ENCODE data around the gene PABPN1L. TPM values are rescaled to one million over a fixed set of nuclear protein-coding genes. Genes with fewer than 3 reads are reported as not detected.

The PABPN1L gene
- total RNA-seq, 4 donors from 2014 or later, result not detected

DNA sequence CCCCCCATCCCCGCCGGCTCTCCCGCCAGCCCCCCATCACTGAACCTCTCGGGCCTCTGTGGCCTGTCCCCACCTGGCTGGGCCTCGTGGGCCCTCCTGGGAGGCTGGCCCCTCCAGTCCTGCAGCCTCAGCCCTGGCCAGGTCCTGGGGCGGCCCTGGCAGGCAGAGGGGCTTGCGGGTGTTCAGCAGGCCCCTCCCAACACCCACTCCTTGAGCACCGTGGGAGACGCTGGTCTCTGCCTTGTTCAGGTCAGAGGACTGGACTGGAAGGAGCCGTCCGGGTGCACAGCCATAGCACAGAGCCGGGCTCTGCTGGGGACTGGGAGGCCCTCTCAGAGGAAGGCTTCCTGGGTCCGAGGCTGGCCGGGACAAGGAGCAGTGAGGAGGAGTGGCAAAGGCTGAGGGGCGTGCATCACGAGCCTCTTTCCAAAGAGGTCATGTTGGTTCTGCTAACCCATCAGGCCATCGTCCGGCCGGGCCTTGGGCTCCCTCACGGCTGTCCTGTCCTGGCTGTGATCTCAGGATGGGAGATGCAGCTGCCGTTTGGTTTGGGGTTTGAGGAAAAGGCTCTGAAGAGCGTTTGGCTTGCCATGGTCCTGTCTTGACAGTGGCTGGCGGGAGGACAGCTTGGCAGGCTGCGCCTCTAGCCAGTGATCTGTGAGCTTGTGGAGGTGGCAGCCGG is 6.3 kb upstream of the PABPN1L start:
- H3K4me1 ChIP-seq, result peaks cover 0 to 13% (median 0%) of the 10 kb centered on the region in 3 donors
- DNase-seq, result no peak
- 73 to 81% methylated on average over 8 to 10 of the region's 25 CpGs for WGBS, 2 donors
- no peaks in the 10 kb centered on the region for H3K9me3 ChIP-seq
- TF ChIP-seq POLR2A (IDR thresholded peaks at IDR 0.05), result no peak
- TF ChIP-seq, protein P1, sequence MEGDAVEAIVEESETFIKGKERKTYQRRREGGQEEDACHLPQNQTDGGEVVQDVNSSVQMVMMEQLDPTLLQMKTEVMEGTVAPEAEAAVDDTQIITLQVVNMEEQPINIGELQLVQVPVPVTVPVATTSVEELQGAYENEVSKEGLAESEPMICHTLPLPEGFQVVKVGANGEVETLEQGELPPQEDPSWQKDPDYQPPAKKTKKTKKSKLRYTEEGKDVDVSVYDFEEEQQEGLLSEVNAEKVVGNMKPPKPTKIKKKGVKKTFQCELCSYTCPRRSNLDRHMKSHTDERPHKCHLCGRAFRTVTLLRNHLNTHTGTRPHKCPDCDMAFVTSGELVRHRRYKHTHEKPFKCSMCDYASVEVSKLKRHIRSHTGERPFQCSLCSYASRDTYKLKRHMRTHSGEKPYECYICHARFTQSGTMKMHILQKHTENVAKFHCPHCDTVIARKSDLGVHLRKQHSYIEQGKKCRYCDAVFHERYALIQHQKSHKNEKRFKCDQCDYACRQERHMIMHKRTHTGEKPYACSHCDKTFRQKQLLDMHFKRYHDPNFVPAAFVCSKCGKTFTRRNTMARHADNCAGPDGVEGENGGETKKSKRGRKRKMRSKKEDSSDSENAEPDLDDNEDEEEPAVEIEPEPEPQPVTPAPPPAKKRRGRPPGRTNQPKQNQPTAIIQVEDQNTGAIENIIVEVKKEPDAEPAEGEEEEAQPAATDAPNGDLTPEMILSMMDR (IDR thresholded peaks at IDR 0.05), result no peak
- H3K36me3 ChIP-seq, result peaks cover 0 to 17% (median 0%) of the 10 kb centered on the region in 3 donors
- intact Hi-C loops (cut with DNase I), result no loop called here
- peaks cover 0 to 64% (median 0%) of the 10 kb centered on the region in 4 donors for H3K27me3 ChIP-seq
- no peak overlapping the region for H3K4me3 ChIP-seq
- no peak overlapping the region for H3K27ac ChIP-seq

GRCh38 chr16:88871730-88872416 is 5.4 kb upstream of the PABPN1L start:
- no peak for DNase-seq
- intact Hi-C loops (cut with DNase I), result no loop called here
- Histone ChIP-seq H3K4me3 (no peak overlapping the region), H3K36me3 (peaks cover 0 to 8% (median 0%) of the 10 kb centered on the region in 3 donors), H3K4me1 (peaks cover 0 to 13% (median 0%) of the 10 kb centered on the region in 3 donors), H3K9me3 (no peaks in the 10 kb centered on the region), H3K27ac (no peak overlapping the region), H3K27me3 (peaks cover 0 to 62% (median 0%) of the 10 kb centered on the region in 4 donors)
- 56 to 65% methylated on average over 2 to 6 of the region's 21 CpGs for WGBS, 2 donors
- TF ChIP-seq POLR2A (IDR thresholded peaks at IDR 0.05), result no peak
- TF ChIP-seq, protein P1 (IDR thresholded peaks at IDR 0.05), result no peak

DNA sequence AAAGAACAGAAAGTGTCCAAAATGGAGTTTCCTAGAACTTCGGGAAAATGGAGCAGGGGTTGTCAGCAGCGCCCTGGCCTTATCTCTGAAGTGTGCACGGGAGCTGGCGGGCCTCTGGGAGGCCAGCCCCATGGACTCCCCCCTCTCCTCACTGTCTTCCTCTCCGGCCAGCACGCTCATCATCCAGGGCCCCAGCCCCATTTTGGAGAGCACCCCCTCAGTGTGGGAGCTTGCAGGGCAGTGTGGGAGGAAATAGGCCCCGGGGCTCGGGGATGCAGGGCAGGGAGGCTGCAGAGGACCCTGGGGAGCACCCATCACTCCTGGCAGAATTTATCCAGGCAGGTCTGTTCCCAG is 4.9 kb upstream of the PABPN1L start:
- Histone ChIP-seq H3K27ac (no peak overlapping the region), H3K4me1 (peaks cover 0 to 13% (median 0%) of the 10 kb centered on the region in 3 donors), H3K9me3 (no peaks in the 10 kb centered on the region), H3K27me3 (peaks cover 0 to 65% (median 0%) of the 10 kb centered on the region in 4 donors), H3K4me3 (peak overlapping the region in 1 of 4 donors; percentile 45), H3K36me3 (peaks cover 0 to 3% (median 0%) of the 10 kb centered on the region in 3 donors)
- intact Hi-C loops (cut with DNase I), result no loop called here
- no peak for TF ChIP-seq POLR2A (IDR thresholded peaks at IDR 0.05)
- TF ChIP-seq, protein P1 (IDR thresholded peaks at IDR 0.05), result no peak
- 40 to 81% methylated on average over 3 of the region's 8 CpGs for WGBS, 2 donors
- DNase-seq, result no peak

GRCh38 chr16:88870608-88871348 is 4.3 kb upstream of the PABPN1L start:
- Histone ChIP-seq H3K27ac (no peak overlapping the region), H3K4me1 (peaks cover 0 to 13% (median 0%) of the 10 kb centered on the region in 3 donors), H3K27me3 (peaks cover 0 to 70% (median 0%) of the 10 kb centered on the region in 4 donors), H3K4me3 (peak overlapping the region in 1 of 4 donors; percentile 45), H3K9me3 (no peaks in the 10 kb centered on the region), H3K36me3 (no peaks in the 10 kb centered on the region)
- intact Hi-C loops (cut with DNase I), result no loop called here
- TF ChIP-seq, protein P1 (IDR thresholded peaks at IDR 0.05), result no peak
- no peak for TF ChIP-seq POLR2A (IDR thresholded peaks at IDR 0.05)
- DNase-seq, result no peak
- WGBS, 2 donors, result 29 to 38% methylated on average over 4 to 15 of the region's 37 CpGs

DNA sequence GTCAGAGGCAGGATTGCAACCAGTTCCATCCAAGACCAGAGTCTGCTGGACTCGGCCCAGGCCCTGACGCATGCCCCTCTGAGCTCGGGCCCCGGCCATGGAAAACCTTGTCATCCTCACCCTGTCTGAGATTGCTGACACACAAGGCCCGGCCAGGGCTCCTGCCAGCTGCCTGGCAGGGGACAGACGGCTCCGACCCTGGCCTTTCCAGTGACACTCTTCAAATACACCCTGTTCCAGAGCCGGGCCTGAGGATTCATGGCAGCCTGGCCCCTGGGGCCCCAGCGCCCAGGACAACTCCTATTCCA is 3.2 kb upstream of the PABPN1L start:
- 77 to 87% methylated on average over 4 of the region's 9 CpGs for whole genome bisulfite sequencing, 2 donors
- TF ChIP-seq, protein P1 (IDR thresholded peaks at IDR 0.05), result no peak
- TF ChIP-seq POLR2A (IDR thresholded peaks at IDR 0.05), result no peak
- Histone ChIP-seq H3K9me3 (no peaks in the 10 kb centered on the region), H3K4me1 (peaks cover 0 to 13% (median 0%) of the 10 kb centered on the region in 3 donors), H3K36me3 (no peaks in the 10 kb centered on the region), H3K27ac (no peak overlapping the region), H3K4me3 (no peak overlapping the region), H3K27me3 (peaks cover 0 to 70% (median 0%) of the 10 kb centered on the region in 4 donors)
- no peak for DNase-seq
- intact Hi-C loops (cut with DNase I), result no loop called here
